NB4 (cell line): ENCODE measurements around the gene OR6N2.

Experiments
- DNase-seq: peaks from one replicate; pipeline ENCODE4 v3.0.0; 2010; ENCODE audit warnings: low read depth
- H3K4me3 ChIP-seq: one replicate; pipeline ENCODE4 v1.5.1; 2011; ENCODE audit warnings: mild to moderate bottlenecking, low read depth, low read length, moderate library complexity
- MYC ChIP-seq: IDR thresholded peaks from 2 replicates; pipeline ENCODE4 v1.6.1; 2011; ENCODE audit warnings: low read depth, low read length
- POLR2A ChIP-seq: IDR thresholded peaks from 2 replicates; pipeline ENCODE4 v1.6.1; 2011; ENCODE audit warnings: mild to moderate bottlenecking; ENCODE audit not compliant: insufficient read length; ENCODE audit errors: extremely low read depth
- TF ChIP-seq, protein P1 (sequence below): IDR thresholded peaks from one replicate; pipeline ENCODE4 v1.5.1; 2012; ENCODE audit warnings: low read depth, low read length
- TF ChIP-seq, protein P2 (sequence below): IDR thresholded peaks from 2 replicates; pipeline ENCODE4 v1.6.1; 2011; ENCODE audit warnings: low read depth, low read length

The OR6N2 gene, protein sequence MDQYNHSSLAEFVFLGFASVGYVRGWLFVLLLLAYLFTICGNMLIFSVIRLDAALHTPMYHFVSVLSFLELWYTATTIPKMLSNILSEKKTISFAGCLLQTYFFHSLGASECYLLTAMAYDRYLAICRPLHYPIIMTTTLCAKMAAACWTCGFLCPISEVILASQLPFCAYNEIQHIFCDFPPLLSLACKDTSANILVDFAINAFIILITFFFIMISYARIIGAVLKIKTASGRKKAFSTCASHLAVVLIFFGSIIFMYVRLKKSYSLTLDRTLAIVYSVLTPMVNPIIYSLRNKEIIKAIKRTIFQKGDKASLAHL

DNA sequence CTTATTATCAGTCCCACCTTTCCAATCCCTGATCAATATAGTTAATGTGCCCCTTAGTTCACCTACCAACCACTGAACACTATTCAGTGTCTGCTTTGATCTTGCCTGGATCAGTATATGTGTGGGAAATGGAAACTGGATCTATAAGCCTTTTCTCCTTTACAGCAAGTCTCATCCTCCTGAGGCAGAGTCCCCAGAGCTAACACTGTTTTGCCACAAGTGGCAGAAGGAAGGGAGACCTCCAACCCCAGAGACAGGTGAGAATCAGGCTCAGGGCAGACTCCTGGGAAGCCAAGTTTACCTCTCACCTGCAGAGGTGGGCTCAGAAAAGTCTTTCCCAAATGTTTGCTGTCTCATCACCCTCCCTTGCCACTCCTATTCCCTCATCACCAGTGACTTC is at the start of gene OR6N2:
Gene OR6N2, minus strand, starts transcription at position 101 of the 400 bp plus-strand sequence. CDS start 3,569 bp downstream, outside the sequence.
- H3K4me3 ChIP-seq, result no peak within 1 kb of the TSS

DNA sequence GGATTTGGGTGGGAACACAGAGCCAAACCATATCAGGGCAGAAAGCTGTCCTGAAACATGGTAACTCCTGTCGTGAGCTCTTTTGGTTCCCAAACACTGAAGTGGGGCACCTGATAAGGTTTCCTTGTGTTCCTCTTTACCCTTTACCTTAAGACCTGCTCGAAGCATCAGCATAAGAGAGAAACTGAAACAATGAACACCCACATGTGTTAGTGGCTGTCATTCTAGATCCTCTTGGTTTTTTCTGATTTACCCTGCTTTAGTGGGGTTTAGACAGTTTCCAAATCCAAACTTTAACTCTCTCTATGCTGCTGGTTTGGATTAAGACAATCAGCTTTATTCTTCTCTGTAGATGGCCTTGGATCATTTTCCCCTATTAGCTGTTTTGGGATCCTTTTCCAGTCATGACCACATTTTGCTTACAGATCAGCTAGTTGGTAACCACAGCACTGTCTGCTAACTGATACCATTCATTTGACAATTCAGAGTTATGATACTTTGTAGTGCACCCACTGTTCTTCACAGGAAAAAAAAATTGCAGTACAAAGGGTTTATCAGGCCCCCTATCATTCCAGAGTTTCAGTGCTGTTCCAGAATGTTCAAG is 49.2 kb upstream of the OR6N2 start:
- H3K4me3 ChIP-seq, result peak overlapping the region; percentile 86
- DNase-seq, result no peak
- TF ChIP-seq POLR2A (no peak), MYC (no peak)
- TF ChIP-seq, protein P1, sequence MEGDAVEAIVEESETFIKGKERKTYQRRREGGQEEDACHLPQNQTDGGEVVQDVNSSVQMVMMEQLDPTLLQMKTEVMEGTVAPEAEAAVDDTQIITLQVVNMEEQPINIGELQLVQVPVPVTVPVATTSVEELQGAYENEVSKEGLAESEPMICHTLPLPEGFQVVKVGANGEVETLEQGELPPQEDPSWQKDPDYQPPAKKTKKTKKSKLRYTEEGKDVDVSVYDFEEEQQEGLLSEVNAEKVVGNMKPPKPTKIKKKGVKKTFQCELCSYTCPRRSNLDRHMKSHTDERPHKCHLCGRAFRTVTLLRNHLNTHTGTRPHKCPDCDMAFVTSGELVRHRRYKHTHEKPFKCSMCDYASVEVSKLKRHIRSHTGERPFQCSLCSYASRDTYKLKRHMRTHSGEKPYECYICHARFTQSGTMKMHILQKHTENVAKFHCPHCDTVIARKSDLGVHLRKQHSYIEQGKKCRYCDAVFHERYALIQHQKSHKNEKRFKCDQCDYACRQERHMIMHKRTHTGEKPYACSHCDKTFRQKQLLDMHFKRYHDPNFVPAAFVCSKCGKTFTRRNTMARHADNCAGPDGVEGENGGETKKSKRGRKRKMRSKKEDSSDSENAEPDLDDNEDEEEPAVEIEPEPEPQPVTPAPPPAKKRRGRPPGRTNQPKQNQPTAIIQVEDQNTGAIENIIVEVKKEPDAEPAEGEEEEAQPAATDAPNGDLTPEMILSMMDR, result no peak
- TF ChIP-seq, protein P2, sequence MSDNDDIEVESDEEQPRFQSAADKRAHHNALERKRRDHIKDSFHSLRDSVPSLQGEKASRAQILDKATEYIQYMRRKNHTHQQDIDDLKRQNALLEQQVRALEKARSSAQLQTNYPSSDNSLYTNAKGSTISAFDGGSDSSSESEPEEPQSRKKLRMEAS, result no peak

More for the DNA sequence above, at the start of gene OR6N2:
- TF ChIP-seq POLR2A (no peak), MYC (no peak)
- TF ChIP-seq, protein P1, result no peak
- TF ChIP-seq, protein P2, result no peak
- DNase-seq, result no peak

GRCh38 chr1:158821723-158822122 is 40.7 kb upstream of the OR6N2 start:
- no peak overlapping the region for H3K4me3 ChIP-seq
- no peak for DNase-seq
- TF ChIP-seq, protein P1, result no peak
- TF ChIP-seq, protein P2, result no peak
- no peak for TF ChIP-seq POLR2A
- TF ChIP-seq MYC, result no peak

DNA sequence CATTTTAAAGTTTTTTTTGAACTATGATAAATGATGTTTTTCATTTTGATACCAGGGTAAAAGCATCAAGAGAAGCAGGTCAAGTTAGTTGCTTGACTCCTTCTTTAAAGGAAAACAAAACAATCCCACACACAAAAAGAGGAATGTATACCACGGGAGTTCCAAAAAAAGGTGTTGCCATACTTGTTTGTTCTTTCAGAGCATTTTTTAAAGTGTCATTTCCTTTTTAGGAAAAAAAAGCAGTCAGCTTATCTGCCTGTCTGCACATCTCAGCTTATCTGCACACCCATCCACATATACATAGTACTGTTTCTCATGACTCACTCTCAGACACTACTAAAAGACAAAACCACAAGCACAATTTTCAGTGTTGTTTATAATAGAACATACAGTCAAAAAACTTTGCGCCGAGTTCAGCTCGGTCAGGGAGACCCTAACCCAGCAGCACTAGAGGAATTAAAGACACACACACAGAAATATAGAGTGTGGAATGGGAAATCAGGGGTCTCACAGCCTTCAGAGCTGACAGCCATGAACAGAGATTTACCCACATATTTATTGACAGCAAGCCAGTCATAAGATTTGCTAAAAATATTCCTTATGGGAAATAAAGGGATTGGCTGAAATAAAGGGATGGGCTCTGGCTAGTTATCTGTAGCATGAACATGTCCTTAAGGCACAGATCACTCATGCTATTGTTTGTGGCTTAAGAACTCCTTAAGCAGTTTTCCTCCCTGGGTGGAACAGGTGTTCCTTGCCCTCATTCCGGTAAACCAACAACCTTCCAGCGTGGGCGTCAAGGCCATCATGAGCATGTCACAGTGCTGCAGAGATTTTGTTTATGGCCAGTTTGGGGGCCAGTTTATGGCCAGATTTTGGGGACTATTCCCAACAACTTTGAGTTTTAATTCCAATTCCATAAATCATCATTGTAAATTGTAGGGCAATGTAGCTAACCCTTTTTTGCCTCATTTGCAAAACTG is 38.7 kb upstream of the OR6N2 start:
- peak; percentile 83 for DNase-seq
- TF ChIP-seq, protein P2, result no peak
- no peak for TF ChIP-seq MYC
- TF ChIP-seq, protein P1, result no peak
- TF ChIP-seq POLR2A, result no peak
- peak overlapping the region; percentile 10 for H3K4me3 ChIP-seq

GRCh38 chr1:158818975-158819431 is 38.0 kb upstream of the OR6N2 start:
- TF ChIP-seq, protein P1, result no peak
- TF ChIP-seq POLR2A (no peak), MYC (no peak)
- TF ChIP-seq, protein P2, result no peak
- peak overlapping the region; percentile 10 for H3K4me3 ChIP-seq
- DNase-seq, result peak; percentile 86
